Pancreas (tissue), 10 donors: ENCODE results near the gene MAN1A1. TPM values are rescaled to one million over a fixed set of nuclear protein-coding genes. Genes with fewer than 3 reads are reported as not detected.

Source experiments
- ATAC-seq, 4 donors: fragments of 200-7000 bp; cut with Tn5 transposase; one replicate each; pipeline versions ENCODE4 v1.8.0 to v1.9.1; 2020; ENCODE audit warnings: mild to moderate bottlenecking in 4 of 4, moderate library complexity in 4 of 4
- DNase-seq, 6 donors: peaks; one replicate each; pipeline ENCODE4 v3.0.0-alpha.2; 2020
- FAIRE-seq: peaks from 2 replicates; lab custom pipeline; 2012; peaks lifted over from hg19 to GRCh38; lab: Jason Lieb, UNC
- H3K27ac ChIP-seq, 4 donors: fragments of 200-600 bp; sonication (generic); 1 replicate in 3 of 4; 2 replicates in 1 of 4; pipeline versions ENCODE4 v1.5.0 to v1.8.0; 2020
- H3K27me3 ChIP-seq, 4 donors: fragments of 200-600 bp; one replicate each; pipeline ENCODE4 v1.8.0; 2021
- H3K36me3 ChIP-seq, 3 donors: fragments of 200-600 bp; sonication (generic) in 1 of 3; one replicate each; pipeline versions ENCODE4 v1.5.0 to v1.8.0; 2020 to 2021
- H3K4me1 ChIP-seq, 3 donors: fragments of 200-600 bp; one replicate each; pipeline ENCODE4 v1.8.0; 2021
- H3K4me3 ChIP-seq, 4 donors: fragments of 200-600 bp; sonication (generic) in 2 of 4; one replicate each; pipeline versions ENCODE4 v1.5.0 to v1.8.0; 2020 to 2021
- H3K9me3 ChIP-seq, 4 donors: fragments of 200-600 bp; one replicate each; pipeline ENCODE4 v1.8.0; 2021
- WGBS, 2 donors: extraction: QIAGEN DNeasy Blood & Tissue Kit; methylation state at CpG; one replicate each; pipeline ENCODE4 v1.1.7; 2013; 5-methylcytosine and 5-hydroxymethylcytosine counted together
- intact Hi-C, 3 donors: fragments of 100-400 bp; cut with DNase I; formaldehyde crosslinking; loops; one replicate each; pipeline versions ENCODE4 v1.11.1 to v1.14.2; 2022
- polyA plus RNA-seq, 2 donors: library from polyadenylated mRNA; stranded (reverse); fragments of 200-250 nt; gene quantifications; one replicate each; pipeline ENCODE4 v1.2.3, GENCODE V29; 2013
- total RNA-seq, 6 donors: library from RNA; stranded (reverse); fragmentation: NEBNext Ultra II Directional in 4 of 6; extraction: Animal tissue kit (Norgen Biotek cat#: 25700) in 4 of 6; gene quantifications; one replicate each; pipeline versions ENCODE4 v1.2.1 to v1.2.4, GENCODE V29; 2021 to 2023
- TF ChIP-seq, protein P1 (sequence below), 4 donors: fragments of 200-600 bp; sonication (generic) in 3 of 4; IDR thresholded peaks; one replicate each; pipeline versions ENCODE4 v1.5.0 to v1.8.0; 2021; ENCODE audit warnings: antibody characterized with exemption in 4 of 4
- donor health status: healthy with polysubstance abuse.
- donor health status: DM: no; HTN: no; CAD: no; lungs with moderate emphysema.
- donor health status: DM: no; HTN: no; CAD: no.
- donor health status: control.
- donor health status: control.
- donor health status: Bipolar disorder and iron deficiency.
- donor health status: DM: yes; HTN: yes; CAD: no.
- donor health status: DM: no; HTN: no; CAD: no.
- donor health status: DM: no; HTN: no; CAD: no.
- donor health status: DM: yes; HTN: yes; CAD: no.

Gene MAN1A1
- total and polyA plus RNA-seq, 8 donors = 11.7 to 86.1 (median 30.7) TPM

DNA sequence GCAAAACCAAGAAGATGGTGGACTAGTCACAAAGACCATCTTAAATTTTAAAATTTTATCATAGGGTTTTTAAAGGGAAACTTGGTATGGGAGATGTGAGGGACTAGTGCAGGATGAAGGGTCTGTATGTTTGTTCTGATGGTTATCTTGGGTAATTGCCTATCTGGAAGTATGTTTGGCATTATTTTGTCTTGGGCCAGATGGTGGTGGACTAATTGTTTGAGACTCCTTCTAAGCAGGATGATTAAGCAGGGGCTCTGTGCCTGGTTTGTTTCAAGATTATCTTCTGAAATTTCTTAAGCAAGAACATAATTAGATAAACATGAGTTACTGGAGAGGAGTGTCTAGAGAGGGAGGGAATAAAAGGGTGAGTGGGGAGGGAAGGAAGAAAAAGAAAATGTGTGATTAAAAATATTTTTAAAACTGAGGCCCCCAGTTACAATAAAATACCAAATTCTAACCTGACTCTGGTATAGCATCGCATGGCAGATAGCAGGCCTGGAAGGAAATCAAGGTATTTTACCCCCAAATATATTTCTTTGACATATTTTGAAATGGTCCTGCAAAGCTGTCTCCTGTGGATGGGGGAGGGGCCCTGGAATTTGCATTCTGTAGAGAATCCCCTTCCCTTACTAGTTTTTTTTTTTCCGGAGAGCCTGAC, 221.2 kb downstream of the MAN1A1 start:
- Histone ChIP-seq H3K9me3 (no peaks in the 10 kb centered on the region), H3K36me3 (no peaks in the 10 kb centered on the region), H3K27ac (no peak overlapping the region), H3K27me3 (no peaks in the 10 kb centered on the region), H3K4me1 (peaks cover 13 to 38% (median 32%) of the 10 kb centered on the region in 3 donors), H3K4me3 (no peak overlapping the region)
- TF ChIP-seq, protein P1, sequence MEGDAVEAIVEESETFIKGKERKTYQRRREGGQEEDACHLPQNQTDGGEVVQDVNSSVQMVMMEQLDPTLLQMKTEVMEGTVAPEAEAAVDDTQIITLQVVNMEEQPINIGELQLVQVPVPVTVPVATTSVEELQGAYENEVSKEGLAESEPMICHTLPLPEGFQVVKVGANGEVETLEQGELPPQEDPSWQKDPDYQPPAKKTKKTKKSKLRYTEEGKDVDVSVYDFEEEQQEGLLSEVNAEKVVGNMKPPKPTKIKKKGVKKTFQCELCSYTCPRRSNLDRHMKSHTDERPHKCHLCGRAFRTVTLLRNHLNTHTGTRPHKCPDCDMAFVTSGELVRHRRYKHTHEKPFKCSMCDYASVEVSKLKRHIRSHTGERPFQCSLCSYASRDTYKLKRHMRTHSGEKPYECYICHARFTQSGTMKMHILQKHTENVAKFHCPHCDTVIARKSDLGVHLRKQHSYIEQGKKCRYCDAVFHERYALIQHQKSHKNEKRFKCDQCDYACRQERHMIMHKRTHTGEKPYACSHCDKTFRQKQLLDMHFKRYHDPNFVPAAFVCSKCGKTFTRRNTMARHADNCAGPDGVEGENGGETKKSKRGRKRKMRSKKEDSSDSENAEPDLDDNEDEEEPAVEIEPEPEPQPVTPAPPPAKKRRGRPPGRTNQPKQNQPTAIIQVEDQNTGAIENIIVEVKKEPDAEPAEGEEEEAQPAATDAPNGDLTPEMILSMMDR (IDR thresholded peaks at IDR 0.05) = no peak
- intact Hi-C loops = no loop called here
- FAIRE-seq = no peak
- 80 to 86% methylated on average over 2 of the region's 2 CpGs for WGBS, 2 donors
- no peak for ATAC-seq
- DNase-seq = no peak

DNA sequence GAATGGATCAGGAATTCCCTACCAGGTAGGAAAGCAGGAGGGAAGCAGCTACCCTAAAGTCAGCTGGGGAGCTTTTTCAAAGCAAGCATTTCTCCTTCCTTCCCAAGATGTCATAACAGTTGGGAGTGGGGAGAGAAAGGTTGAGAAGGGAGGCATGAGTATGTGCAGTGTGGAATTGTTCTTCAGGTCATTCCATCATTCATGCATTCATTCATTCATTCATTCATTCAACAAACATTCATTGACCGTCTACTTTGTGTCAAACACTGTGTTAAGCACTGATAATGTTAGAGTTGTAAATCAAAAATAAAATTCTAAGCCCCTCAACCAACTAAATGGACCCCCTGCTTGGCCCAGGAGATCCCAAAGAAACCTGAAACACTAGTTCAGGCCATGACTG, 221.9 kb downstream of the MAN1A1 start:
- no peak overlapping the region for H3K4me3 ChIP-seq
- DNase-seq (no peak), FAIRE-seq (no peak), ATAC-seq (no peak)
- intact Hi-C loops = no loop called here
- no peak overlapping the region for H3K27ac ChIP-seq
- TF ChIP-seq, protein P1 (IDR thresholded peaks at IDR 0.05) = no peak
- 92 to 95% methylated on average over 1 of the region's 1 CpG for WGBS, 2 donors
- peaks cover 13 to 38% (median 32%) of the 10 kb centered on the region in 3 donors for H3K4me1 ChIP-seq
- no peaks in the 10 kb centered on the region for H3K9me3 ChIP-seq
- no peaks in the 10 kb centered on the region for H3K27me3 ChIP-seq
- H3K36me3 ChIP-seq = no peaks in the 10 kb centered on the region
